ENCODE measurements around the gene LIMD2. TPM values are rescaled to one million over a fixed set of nuclear protein-coding genes. Genes with fewer than 3 reads are reported as not detected.

The LIMD2 gene
- total RNA-seq, 1 experiment from 2014 or later: 19.4 TPM

- no peaks in the 10 kb centered on the region for H3K27me3 ChIP-seq (ENCODE audit: low read length)
- H3K4me2 ChIP-seq (ENCODE audit: low read length): no peak overlapping the region
- no TSS peak for BruUV-seq (replicated peaks)
- POLR2A ChIA-PET (ENCODE audit: unreplicated experiment): no interaction called here
- intact Hi-C loops (cut with micrococcal nuclease): no loop called here
- no peaks in the 10 kb centered on the region for H4K20me1 ChIP-seq (ENCODE audit: low read length)
- H3K9me3 ChIP-seq (ENCODE audit: low read length): no peaks in the 10 kb centered on the region
- H3K9me2 ChIP-seq (replicated peaks; ENCODE audit: low read length): no peaks in the 10 kb centered on the region
- TF ChIP-seq EZH2phosphoT487 (IDR thresholded peaks at IDR 0.05; ENCODE audit: borderline replicate concordance, low read length) (no peak), CTCF (conservative IDR thresholded peaks at IDR 0.05; ENCODE audit: low read depth, low read length) (no peak), EZH2 (IDR thresholded peaks at IDR 0.05; ENCODE audit: low read length, unreplicated experiment) (no peak)
- no peak overlapping the region for H2AFZ ChIP-seq (ENCODE audit: low read length)
- no peaks in the 10 kb centered on the region for H3F3A ChIP-seq (ENCODE audit: low read length, unreplicated experiment)
- no peaks in the 10 kb centered on the region for H3K4me1 ChIP-seq (ENCODE audit: insufficient read depth, low read length)
- H3K27ac ChIP-seq (ENCODE audit: low read length): no peak overlapping the region
- H3K4me3 ChIP-seq (ENCODE audit: low read length): no peak overlapping the region
- no peak overlapping the region for H3K9ac ChIP-seq (ENCODE audit: low read length)
- H3K79me2 ChIP-seq (ENCODE audit: low read length): no peaks in the 10 kb centered on the region
- CTCF ChIA-PET: no interaction called here
- DNase-seq (no peak), ATAC-seq (no peak)
- H3K36me3 ChIP-seq (ENCODE audit: low read depth, low read length): peaks cover 6% of the 10 kb centered on the region; the same call in 1 of the 2 replicates
Observed at GRCh38 chr17:63707151-63707550, 7.2 kb upstream of the LIMD2 start.

DNA sequence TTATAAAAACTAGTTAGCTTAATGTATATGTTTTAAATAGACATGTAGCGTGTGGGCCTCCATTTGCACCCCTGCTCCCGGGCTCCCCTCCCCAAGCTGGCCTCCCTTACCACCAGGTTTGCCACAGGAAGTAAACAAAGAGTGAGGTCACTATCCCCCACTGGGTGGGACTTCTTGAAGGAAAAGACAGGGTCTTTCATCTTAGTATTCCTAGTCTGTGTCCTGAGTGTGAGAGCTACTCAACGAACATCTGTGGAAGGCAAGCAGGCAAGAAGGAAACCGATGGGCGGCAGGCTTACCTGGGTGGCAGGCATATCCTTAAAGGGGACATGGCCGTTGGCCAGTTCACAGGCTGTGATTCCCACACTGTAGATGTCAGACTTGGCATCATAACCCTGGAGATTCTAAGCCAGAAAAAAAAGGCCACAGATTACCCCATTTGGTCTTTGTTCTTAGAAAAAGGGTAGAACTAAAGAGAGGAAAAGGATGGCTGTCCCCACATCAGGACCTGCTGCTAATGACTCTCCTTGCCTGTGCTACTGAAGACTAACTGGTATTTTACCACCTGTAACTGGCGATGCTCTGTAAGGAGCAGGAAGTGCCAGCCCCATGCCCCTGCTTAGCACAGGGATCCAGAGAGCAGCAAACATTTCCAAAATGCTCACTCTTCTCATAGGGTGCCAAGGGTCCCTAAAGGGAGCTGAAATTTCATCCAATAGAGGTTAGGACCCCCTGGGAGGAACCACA is 6.6 kb upstream of the LIMD2 start:
- Histone ChIP-seq H3K4me2 (ENCODE audit: low read length) (no peak overlapping the region), H3K9me3 (ENCODE audit: low read length) (no peaks in the 10 kb centered on the region), H3K36me3 (ENCODE audit: low read depth, low read length) (peaks cover 6% of the 10 kb centered on the region; the same call in 1 of the 2 replicates), H3F3A (ENCODE audit: low read length, unreplicated experiment) (no peaks in the 10 kb centered on the region), H3K27me3 (ENCODE audit: low read length) (no peaks in the 10 kb centered on the region), H3K4me3 (ENCODE audit: low read length) (no peak overlapping the region), H3K79me2 (ENCODE audit: low read length) (no peaks in the 10 kb centered on the region), H4K20me1 (ENCODE audit: low read length) (no peaks in the 10 kb centered on the region), H3K9ac (ENCODE audit: low read length) (no peak overlapping the region), H3K27ac (ENCODE audit: low read length) (no peak overlapping the region), H3K4me1 (ENCODE audit: insufficient read depth, low read length) (no peaks in the 10 kb centered on the region), H3K9me2 (replicated peaks; ENCODE audit: low read length) (no peaks in the 10 kb centered on the region), H2AFZ (ENCODE audit: low read length) (no peak overlapping the region)
- CTCF ChIA-PET: no interaction called here
- DNase-seq (no peak), ATAC-seq (no peak)
- TF ChIP-seq EZH2 (IDR thresholded peaks at IDR 0.05; ENCODE audit: low read length, unreplicated experiment): no peak
- TF ChIP-seq EZH2phosphoT487 (IDR thresholded peaks at IDR 0.05; ENCODE audit: borderline replicate concordance, low read length): no peak
- no peak for TF ChIP-seq CTCF (conservative IDR thresholded peaks at IDR 0.05; ENCODE audit: low read depth, low read length)
- intact Hi-C loops (cut with micrococcal nuclease): no loop called here
- BruUV-seq (replicated peaks): no TSS peak
- POLR2A ChIA-PET (ENCODE audit: unreplicated experiment): no interaction called here

DNA sequence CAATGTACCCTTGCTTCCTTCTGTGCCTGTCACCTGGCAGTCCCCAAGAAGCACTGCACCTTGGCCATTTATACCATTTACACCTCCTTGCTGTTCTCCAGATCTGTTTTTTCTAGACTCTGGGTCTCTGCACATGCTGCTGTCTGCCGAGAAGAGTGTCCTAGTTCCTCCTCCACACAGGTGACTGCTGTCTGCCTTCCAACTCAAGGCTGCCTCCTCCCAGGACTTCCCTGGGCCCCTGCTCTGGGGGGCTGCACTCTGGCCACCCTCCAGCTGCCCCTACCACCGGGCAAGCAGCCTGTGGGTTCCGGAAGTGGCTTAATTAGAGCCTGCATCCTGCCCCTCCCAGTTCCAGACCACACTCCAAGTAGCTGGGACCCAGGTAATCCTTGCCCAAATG is 5.7 kb upstream of the LIMD2 start:
- Histone ChIP-seq H3K27me3 (ENCODE audit: low read length) (no peaks in the 10 kb centered on the region), H3K9ac (ENCODE audit: low read length) (no peak overlapping the region), H3K9me3 (ENCODE audit: low read length) (no peaks in the 10 kb centered on the region), H3K4me1 (ENCODE audit: insufficient read depth, low read length) (no peaks in the 10 kb centered on the region), H2AFZ (ENCODE audit: low read length) (no peak overlapping the region), H3K4me3 (ENCODE audit: low read length) (no peak overlapping the region), H3K79me2 (ENCODE audit: low read length) (no peaks in the 10 kb centered on the region), H3K27ac (ENCODE audit: low read length) (no peak overlapping the region), H3K9me2 (replicated peaks; ENCODE audit: low read length) (no peaks in the 10 kb centered on the region), H4K20me1 (ENCODE audit: low read length) (no peaks in the 10 kb centered on the region), H3F3A (ENCODE audit: low read length, unreplicated experiment) (no peaks in the 10 kb centered on the region), H3K36me3 (ENCODE audit: low read depth, low read length) (peaks cover 6% of the 10 kb centered on the region; the same call in 1 of the 2 replicates), H3K4me2 (ENCODE audit: low read length) (no peak overlapping the region)
- intact Hi-C loops (cut with micrococcal nuclease): no loop called here
- ChIA-PET CTCF (no interaction called here), POLR2A (ENCODE audit: unreplicated experiment) (no interaction called here)
- DNase-seq (no peak), ATAC-seq (no peak)
- TF ChIP-seq EZH2 (IDR thresholded peaks at IDR 0.05; ENCODE audit: low read length, unreplicated experiment): no peak
- no peak for TF ChIP-seq EZH2phosphoT487 (IDR thresholded peaks at IDR 0.05; ENCODE audit: borderline replicate concordance, low read length)
- no peak for TF ChIP-seq CTCF (conservative IDR thresholded peaks at IDR 0.05; ENCODE audit: low read depth, low read length)
- BruUV-seq (replicated peaks): no TSS peak

Data from PC-3 (cell line).